SKM-1 (cell line): ENCODE results near the gene ALG3.

Experiments used
- DNase-seq: peaks from one replicate; lab custom pipeline; 2025; ENCODE audit not compliant: unreplicated experiment; lab: John Stamatoyannopoulos, UW

The ALG3 gene

GRCh38 chr3:184260724-184261269 lies 12.0 kb upstream of the ALG3 start:
- no peak for DNase-seq

GRCh38 chr3:184259878-184260723 lies 11.3 kb upstream of the ALG3 start:
- no peak for DNase-seq

- no peak for DNase-seq
These were observed 10.7 kb upstream of the ALG3 start for GRCh38 chr3:184259396-184259877.

GRCh38 chr3:184258926-184259325 lies 10.2 kb upstream of the ALG3 start:
- no peak for DNase-seq

- DNase-seq: no peak
These were observed 8.5 kb upstream of the ALG3 start for GRCh38 chr3:184257083-184257915.

GRCh38 chr3:184255291-184256039 lies 6.7 kb upstream of the ALG3 start:
- no peak for DNase-seq

GRCh38 chr3:184250167-184250828 lies 1.5 kb upstream of the ALG3 start:
- peak; percentile 91 for DNase-seq

- peak; percentile 94 for DNase-seq
These were observed 827 bp upstream of the ALG3 start, which contains the start of gene EEF1AKMT4 for GRCh38 chr3:184249412-184250166. Gene EEF1AKMT4, plus strand, starts transcription at chr3:184249672. Its CDS starts 23 bp downstream, at chr3:184249695.

GRCh38 chr3:184242297-184242685 lies 6.5 kb downstream of the ALG3 start:
- no peak for DNase-seq

- no peak for DNase-seq
These were observed 7.1 kb downstream of the ALG3 start for GRCh38 chr3:184241447-184242296.

- DNase-seq: no peak
These were observed 7.7 kb downstream of the ALG3 start for GRCh38 chr3:184241141-184241446.

- DNase-seq: no peak
These were observed 8.2 kb downstream of the ALG3 start for GRCh38 chr3:184240384-184241140.

- no peak for DNase-seq
These were observed 9.1 kb downstream of the ALG3 start for GRCh38 chr3:184239708-184240107.

- no peak for DNase-seq
These were observed 9.5 kb downstream of the ALG3 start for GRCh38 chr3:184239221-184239620.

GRCh38 chr3:184238246-184238818 lies 10.4 kb downstream of the ALG3 start:
- no peak for DNase-seq

GRCh38 chr3:184237807-184238206 lies 11.0 kb downstream of the ALG3 start:
- no peak for DNase-seq

GRCh38 chr3:184237211-184237610 lies 11.6 kb downstream of the ALG3 start:
- DNase-seq: no peak

- no peak for DNase-seq
These were observed 12.1 kb downstream of the ALG3 start for GRCh38 chr3:184236636-184237035.
